Epidermal melanocyte (primary cell): ENCODE measurements around the gene NOCT.
"Not testable (repeated sequence)": the region's sequence is repeated elsewhere in the genome, so short reads cannot be mapped to it uniquely, and the experiment has no call there.

Source experiments
- DNase-seq: peaks from one replicate; pipeline ENCODE4 v3.0.0; 2011; ENCODE audit warnings: low spot score; ENCODE audit not compliant: insufficient read length

The NOCT gene

GRCh38 chr4:139009702-139010101, 5.9 kb upstream of the NOCT start:
- no peak for DNase-seq

GRCh38 chr4:139011225-139011950, 4.2 kb upstream of the NOCT start:
- DNase-seq, result no peak

GRCh38 chr4:139014371-139015268, 961 bp upstream of the NOCT start:
- DNase-seq, result peak; percentile 67

DNA sequence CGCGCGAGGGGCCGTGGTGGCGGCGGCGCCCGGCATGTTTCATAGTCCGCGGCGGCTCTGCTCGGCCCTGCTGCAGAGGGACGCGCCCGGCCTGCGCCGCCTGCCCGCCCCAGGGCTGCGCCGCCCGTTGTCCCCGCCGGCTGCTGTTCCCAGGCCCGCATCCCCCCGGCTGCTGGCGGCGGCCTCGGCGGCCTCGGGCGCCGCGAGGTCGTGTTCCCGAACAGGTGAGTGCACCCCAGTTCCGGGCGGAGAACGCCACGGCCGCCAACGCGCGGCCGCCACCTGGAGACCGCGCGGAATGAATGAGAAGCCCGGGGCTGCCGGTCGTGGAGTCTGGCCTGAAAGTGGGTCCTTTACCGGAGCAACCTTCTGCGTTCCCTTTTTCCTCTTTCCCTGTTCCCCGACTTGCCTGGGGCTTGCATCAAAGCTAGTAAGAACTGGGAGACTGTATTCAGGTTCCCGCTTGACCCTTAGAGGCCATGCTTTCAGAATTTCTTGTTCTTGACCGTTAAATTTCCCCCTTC, 429 bp downstream of the NOCT start:
- DNase-seq, result no peak

DNA sequence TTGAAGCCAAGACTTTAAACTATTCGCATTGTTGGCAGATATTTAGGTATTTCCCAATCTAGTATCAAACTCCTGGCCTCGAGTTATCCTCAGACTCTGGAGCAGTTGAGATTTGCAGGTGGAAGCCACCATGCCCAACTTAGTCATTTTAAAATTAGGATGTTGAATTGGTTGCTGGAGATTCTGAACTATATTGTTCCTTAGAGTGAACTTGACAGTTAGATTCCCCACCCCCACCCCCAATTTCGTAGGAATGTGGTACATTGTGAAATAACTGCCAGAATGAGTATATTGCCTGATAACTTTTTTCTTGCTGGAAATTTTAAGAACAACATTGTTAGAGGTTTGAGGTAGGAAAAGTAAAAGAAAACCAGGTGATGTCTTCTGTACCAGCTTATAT, 2.3 kb downstream of the NOCT start:
- DNase-seq, result no peak

GRCh38 chr4:139018501-139018900, 2.9 kb downstream of the NOCT start:
- no peak for DNase-seq

GRCh38 chr4:139018971-139019758, 3.6 kb downstream of the NOCT start:
- DNase-seq, result peak; percentile 62

DNA sequence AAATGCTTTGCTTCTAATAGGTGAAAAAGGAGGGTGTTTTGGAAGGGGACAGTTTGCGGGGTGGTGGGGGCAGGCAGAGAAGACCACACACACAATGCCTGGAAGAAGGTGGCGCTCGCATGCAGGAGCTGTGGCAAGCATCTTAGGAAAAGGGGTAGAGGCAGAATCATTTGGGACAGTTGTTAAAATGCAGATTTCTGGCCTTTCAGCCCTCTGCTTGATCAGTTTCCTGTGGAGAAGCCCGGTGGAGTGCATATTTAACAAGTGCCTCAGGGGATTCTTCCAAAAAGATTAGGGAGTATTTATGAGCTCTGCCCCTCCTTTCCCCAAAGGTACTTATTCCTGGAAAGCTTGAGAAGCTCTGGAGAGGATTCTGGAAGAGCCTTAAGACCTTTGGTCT, 4.8 kb downstream of the NOCT start:
- no peak for DNase-seq

DNA sequence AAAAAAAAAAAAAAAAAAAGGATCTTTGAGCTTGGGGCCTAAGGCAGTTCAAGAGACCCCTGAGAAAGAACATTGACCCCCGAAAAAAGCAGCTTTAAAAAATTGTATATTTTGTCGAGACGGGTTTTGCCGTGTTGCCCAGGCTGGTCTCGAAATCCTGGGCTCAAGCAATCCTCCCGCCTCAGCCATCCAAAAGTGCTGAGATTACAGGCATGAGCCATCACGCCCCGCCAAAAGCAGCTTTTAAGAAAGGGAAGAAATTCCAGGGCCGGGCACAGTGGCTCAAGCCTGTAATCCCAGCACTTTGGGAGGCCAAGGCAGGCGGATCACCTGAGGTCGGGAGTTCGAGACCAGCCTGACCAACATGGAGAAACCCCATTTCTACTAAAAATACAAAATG, 5.5 kb downstream of the NOCT start:
- not testable (repeated sequence) for DNase-seq

DNA sequence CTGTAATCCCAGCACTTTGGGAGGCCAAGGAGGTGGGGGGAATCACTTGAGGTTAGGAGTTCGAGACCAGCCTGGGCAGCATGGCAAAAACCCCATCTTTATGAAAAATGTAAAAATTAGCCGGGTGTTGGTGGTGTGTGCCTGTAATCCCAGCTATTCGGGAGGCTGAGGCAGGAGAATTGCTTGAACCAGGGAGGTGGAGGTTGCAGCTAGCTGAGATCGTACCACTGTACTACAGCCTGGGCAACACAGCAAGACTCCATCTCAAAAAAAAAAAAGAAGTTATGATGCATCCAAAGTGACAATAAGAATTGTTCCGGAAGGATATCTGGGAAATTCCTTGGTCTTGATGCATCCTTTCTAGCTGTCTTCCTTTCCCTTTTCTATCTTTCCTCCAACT, 7.3 kb downstream of the NOCT start:
- DNase-seq, result no peak

GRCh38 chr4:139024686-139025085, 9.1 kb downstream of the NOCT start:
- DNase-seq, result no peak

DNA sequence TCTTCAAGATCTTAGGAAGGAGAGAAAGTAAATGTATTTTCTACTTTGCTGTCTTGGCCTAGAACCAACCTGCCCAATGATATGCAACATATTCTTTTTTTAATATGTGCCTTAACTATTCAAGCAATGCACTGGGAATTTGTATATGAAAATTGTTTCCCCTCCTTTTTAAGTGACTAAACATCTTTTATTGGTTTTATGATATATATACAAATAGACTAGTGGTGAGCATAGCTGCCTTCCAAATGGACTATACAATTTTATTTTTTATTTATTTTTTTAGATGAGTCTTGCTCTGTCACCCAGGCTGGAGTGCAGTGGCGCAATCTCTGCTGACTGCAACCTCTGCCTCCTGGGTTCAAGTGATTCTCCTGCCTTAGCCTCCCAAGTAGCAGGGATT, 10.3 kb downstream of the NOCT start:
- DNase-seq, result no peak

DNA sequence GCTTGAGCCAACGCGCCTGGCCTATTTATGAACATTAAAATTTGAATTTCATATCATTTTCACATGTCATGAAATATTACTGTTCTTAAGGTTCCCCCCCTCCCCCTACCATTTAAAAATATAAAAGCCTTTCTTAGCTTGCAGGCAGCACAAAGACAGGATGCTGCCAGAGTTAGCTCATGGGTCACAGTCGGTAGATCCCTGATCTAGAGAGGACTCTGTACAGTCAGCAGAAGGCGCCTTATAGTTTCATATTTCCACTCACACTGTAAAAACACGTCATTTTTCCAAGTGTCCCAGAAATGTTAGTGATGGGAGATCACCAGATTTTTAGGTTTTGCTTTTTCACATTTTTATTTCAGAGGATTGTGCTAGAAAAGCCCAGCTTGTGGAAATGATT, 12.2 kb downstream of the NOCT start:
- no peak for DNase-seq

- no peak for DNase-seq
Measured at GRCh38 chr4:139028191-139028661, 12.6 kb downstream of the NOCT start.

DNA sequence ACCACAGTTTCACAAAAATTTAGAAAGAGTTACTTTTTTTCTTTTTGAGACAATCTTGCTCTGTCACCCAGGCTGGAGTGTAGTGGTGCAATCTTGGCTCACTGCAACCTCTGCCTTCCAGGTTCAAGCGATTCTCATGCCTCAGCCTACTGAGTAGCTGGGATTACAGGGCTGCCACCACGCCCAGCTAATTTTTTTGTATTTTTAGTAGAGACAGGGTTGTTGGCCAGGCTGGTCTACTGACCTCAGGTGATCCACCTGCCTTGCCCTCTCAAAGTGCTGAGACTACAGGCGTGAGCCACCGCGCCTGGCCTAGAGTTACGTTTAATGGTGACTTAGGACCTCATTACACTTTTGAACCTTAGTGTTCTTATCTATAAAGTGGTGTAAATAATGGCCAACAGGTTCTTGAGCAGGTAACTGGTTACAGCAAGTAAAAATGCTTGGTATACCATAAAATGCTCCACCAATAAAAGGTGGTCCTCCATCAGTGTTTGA, 14.3 kb downstream of the NOCT start:
- not testable (repeated sequence) for DNase-seq

DNA sequence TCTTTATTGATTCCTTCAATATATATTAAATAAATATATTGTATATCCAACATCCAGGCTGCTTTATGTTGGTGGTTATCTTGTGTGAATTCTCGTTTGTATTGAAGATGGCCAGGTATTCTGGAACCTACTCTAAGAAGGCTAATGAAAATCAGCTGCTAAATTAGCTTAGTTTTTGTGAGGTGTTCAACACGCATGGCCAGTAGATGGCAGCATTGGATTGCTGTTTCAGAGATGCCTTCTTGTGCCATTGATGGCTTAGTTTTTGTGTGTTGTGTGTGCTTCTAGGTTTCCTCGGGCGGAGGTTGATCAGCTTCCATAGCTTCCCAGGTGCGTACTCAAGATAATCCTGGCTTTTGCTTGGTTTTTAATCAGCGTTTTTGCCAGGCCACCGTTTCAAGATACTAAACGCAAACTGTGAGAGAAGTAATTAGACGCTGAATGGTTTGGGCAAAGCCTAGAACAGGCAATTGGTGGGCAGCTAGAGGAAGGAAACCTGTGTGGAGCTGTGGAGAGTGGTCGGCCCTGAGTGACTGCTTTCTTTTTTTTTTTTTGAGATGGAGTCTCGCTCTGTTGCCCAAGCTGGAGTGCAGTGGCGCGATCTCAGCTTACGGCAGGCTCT, 15.1 kb downstream of the NOCT start:
- DNase-seq, result peak; percentile 82

DNA sequence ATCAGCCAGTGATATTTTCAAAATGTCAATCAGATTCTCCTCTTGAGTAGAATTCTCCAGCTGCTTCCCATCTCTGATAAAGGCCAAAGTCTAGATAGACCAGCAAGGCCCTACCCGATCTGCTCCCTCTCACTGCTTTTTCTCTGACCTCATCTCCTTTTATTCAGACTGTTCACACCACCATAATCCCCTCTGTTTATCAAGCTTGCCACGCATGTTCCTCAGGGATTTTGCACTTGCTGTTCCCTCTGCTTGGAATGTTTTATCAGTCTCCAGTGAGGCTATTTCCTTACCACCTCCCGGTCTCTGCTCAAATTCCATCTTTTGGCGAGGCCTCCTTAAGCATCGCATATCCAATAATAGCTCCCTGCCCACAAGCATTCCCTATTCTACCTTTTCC, 20.1 kb downstream of the NOCT start:
- no peak for DNase-seq

- DNase-seq, result no peak
Measured at GRCh38 chr4:139036885-139037284, 21.3 kb downstream of the NOCT start.

DNA sequence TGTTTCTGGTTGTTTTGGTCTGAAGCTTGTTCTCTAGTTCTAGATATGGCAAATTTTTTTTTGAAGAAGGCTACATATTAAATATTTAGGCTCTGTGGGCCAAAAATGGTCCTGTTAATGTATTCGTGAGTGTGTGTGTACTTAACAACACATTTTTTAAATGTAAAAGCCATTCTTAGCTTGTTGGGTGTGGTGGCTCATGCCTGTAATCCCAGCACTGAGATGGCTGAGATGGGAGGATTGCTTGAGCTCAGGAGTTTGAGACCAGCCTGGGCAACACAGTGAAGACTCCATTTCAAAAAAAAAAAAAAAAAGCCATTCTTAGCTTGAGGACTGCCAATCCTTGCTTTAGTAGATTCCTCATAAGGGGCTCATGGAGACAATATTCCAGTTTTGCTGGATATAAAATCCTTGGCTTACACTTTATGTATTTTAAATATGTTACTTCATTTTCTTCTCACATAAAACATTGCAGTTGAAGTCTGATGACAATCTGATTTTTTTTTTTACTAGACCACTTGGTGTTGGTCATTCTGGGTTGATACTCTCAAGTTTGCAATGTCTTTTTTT, 23.4 kb downstream of the NOCT start:
- no peak for DNase-seq

GRCh38 chr4:139042981-139043460, 27.4 kb downstream of the NOCT start:
- no peak for DNase-seq
